PFSK-1 (cell line): Measurements from ENCODE around the gene CLDND2.

Source experiments
- FOXP2 ChIP-seq: optimal IDR thresholded peaks from 2 replicates; pipeline ENCODE3; 2011; ENCODE audit warnings: borderline replicate concordance, control low read depth, inconsistent platforms; ENCODE audit not compliant: insufficient read depth; ENCODE audit errors: extremely low read length, extremely low read depth
- POLR2AphosphoS5 ChIP-seq: IDR thresholded peaks from 2 replicates; pipeline ENCODE4 v1.6.1; 2012; ENCODE audit warnings: low read depth, mild to moderate bottlenecking, control low read depth, low read length, moderate library complexity
- SIN3A ChIP-seq: IDR thresholded peaks from 2 replicates; pipeline ENCODE4 v1.6.1; 2012; ENCODE audit warnings: mild to moderate bottlenecking, low read length, moderate library complexity, borderline replicate concordance; ENCODE audit not compliant: insufficient read depth
- TAF1 ChIP-seq: IDR thresholded peaks from 2 replicates; pipeline ENCODE4 v1.6.1; 2012; ENCODE audit warnings: low read length, control low read depth, borderline replicate concordance; ENCODE audit not compliant: insufficient read depth
- TF ChIP-seq, protein P1 (sequence below), 2 experiments: IDR thresholded peaks; 2 replicates each; pipeline versions ENCODE4 v1.6.1 to v1.8.0; 2011 to 2012; ENCODE audit warnings: low read depth in 2 of 2, low read length in 2 of 2, control low read depth in 1 of 2, inconsistent platforms in 1 of 2, mild to moderate bottlenecking in 1 of 2, moderate library complexity in 1 of 2; ENCODE audit not compliant: insufficient read depth in 1 of 2

CLDND2 gene

DNA sequence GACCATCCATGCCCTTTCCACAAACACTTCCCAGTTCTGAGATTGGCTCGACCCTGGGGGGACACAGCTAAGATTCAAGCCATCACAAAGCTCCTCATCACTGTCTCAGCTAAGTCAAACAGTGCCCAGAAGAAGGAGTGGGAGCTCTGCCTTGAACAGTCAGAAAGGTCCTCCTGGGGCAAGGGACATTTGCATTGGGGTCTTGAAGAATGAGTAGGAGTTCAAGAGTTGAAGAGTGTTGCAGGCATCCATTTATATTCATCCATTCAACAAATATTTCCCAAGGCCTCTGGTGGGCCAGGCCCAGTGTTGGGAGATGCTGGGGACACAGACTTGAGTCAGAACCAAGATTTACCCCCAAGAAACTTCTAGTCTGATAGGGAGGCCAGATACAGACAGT is 50.8 kb downstream of the CLDND2 start:
- TF ChIP-seq SIN3A (no peak), TAF1 (no peak), POLR2AphosphoS5 (no peak), FOXP2 (no peak)
- TF ChIP-seq, protein P1, sequence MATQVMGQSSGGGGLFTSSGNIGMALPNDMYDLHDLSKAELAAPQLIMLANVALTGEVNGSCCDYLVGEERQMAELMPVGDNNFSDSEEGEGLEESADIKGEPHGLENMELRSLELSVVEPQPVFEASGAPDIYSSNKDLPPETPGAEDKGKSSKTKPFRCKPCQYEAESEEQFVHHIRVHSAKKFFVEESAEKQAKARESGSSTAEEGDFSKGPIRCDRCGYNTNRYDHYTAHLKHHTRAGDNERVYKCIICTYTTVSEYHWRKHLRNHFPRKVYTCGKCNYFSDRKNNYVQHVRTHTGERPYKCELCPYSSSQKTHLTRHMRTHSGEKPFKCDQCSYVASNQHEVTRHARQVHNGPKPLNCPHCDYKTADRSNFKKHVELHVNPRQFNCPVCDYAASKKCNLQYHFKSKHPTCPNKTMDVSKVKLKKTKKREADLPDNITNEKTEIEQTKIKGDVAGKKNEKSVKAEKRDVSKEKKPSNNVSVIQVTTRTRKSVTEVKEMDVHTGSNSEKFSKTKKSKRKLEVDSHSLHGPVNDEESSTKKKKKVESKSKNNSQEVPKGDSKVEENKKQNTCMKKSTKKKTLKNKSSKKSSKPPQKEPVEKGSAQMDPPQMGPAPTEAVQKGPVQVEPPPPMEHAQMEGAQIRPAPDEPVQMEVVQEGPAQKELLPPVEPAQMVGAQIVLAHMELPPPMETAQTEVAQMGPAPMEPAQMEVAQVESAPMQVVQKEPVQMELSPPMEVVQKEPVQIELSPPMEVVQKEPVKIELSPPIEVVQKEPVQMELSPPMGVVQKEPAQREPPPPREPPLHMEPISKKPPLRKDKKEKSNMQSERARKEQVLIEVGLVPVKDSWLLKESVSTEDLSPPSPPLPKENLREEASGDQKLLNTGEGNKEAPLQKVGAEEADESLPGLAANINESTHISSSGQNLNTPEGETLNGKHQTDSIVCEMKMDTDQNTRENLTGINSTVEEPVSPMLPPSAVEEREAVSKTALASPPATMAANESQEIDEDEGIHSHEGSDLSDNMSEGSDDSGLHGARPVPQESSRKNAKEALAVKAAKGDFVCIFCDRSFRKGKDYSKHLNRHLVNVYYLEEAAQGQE (IDR thresholded peaks at IDR 0.05; ENCODE audit: insufficient read depth in 1 of 2, low read depth in 2 of 2, low read length in 2 of 2) = no peak

DNA sequence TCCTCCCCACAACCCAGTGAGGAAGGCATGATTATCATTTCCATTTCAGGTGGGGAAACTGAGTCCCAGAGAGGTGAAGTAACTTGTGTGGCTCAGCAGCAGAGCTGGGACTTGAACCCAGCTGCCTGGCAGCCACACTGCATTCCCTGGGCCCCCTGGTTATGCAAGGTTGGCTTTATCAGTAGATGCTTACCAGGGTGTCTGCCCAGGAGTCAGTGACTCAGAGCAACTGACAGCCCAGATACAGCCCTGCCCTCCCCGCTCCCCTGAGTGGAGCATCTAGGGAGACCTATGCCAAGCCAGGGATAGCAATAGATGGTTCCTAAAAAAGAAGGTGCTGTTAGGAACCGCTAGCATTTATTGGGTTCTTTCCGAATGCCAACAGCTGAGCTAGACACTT is 51.4 kb downstream of the CLDND2 start:
- TF ChIP-seq SIN3A (no peak), POLR2AphosphoS5 (no peak), TAF1 (no peak), FOXP2 (no peak)
- TF ChIP-seq, protein P1 (IDR thresholded peaks at IDR 0.05; ENCODE audit: insufficient read depth in 1 of 2, low read depth in 2 of 2, low read length in 2 of 2) = no peak
